NOMO-1 (cell line): Measurements from ENCODE around the gene RPS6KA4.

Source experiments
- DNase-seq, 2 experiments: peaks; one replicate each; lab custom pipeline; 2025; ENCODE audit not compliant: unreplicated experiment in 2 of 2; lab: John Stamatoyannopoulos, UW

Gene RPS6KA4

DNA sequence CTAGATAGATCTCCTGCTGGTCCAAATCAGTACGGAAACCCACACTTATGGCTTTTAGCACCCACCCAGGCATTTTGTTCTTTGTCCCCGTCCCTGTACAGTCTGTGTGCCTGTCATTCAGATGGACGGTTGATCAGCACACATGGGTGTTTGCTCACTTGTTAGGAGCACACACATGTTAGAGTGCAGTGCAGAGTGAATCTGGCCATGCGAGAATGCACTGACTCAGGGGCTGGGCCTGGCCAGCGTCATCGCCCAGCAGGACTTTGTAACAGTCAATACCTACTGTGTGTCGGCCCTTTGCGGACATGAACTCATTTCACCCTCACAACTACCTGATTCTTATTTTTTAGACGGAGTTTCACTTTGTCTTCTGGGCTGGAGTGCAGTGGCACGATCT, 3.4 kb downstream of the RPS6KA4 start:
- DNase-seq: no peak

- DNase-seq: no peak
Measured at GRCh38 chr11:64364435-64364834, 5.5 kb downstream of the RPS6KA4 start.

- DNase-seq: no peak
Measured at GRCh38 chr11:64364911-64365310, 5.9 kb downstream of the RPS6KA4 start.

DNA sequence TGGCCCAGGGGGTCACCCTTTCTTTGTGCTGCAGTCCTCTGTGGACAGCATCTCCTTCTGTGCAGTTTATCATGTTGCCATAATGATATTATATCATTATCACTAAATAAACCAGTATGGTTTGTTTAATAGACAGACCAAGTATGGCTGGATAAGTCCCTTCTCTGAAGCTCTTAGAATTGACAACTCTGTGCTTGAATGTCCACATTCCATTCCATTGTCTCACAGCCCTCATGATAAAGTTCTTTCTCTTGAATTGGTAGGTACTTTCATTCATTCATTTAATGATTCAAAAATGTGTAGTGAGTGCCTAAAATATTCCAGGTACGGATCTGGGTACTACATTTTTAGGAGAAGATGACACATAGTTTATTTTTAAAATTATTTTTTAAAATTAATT, 7.8 kb downstream of the RPS6KA4 start:
- DNase-seq: no peak

DNA sequence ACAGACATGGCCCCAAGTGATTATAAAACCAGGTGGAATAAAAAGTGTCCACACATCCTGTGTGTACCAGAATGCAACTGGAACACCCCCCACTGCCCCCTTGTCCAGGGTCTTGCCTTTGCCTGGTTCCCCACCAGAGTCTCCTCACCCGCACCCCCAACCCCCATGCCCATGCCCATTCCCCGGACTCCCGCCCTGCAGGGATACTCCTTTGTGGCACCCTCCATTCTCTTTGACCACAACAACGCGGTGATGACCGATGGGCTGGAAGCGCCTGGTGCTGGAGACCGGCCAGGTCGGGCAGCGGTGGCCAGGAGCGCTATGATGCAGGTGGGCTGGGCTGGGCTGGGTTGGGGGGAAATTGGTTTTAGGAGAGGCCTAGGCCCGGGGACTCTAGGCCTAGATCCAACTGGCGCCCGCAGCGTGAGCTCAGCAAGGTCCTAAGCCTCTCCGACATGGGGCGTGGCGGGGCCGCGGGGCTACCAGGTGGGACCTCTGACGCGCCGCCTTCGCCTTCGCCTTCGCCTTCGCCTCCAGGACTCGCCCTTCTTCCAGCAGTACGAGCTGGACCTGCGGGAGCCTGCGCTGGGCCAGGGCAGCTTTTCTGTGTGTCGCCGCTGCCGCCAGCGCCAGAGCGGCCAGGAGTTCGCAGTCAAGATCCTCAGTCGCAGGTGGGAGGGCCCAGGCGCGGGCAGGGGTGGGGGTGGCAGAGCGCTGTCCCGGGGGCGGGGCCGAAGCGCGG, 9.1 kb downstream of the RPS6KA4 start:
- no peak for DNase-seq

DNA sequence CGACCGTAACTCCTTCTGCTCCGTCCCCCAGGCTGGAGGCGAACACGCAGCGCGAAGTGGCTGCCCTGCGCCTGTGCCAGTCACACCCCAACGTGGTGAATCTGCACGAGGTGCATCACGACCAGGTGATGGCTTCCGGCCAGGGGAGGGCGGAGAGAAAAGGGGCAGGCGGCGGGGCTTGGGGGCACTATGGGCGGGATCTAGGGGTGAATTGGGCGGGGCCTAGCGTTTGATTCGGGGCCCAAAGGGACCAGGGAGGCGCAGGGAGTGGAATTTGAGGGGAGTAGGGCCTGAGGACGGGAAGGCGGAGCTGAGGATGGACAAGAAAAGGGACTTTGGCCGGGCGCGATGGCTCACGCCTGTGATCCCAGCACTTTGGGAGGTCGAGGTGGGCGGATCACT, 9.7 kb downstream of the RPS6KA4 start:
- DNase-seq: no peak

GRCh38 chr11:64369440-64370421, 10.8 kb downstream of the RPS6KA4 start:
- DNase-seq: no peak

DNA sequence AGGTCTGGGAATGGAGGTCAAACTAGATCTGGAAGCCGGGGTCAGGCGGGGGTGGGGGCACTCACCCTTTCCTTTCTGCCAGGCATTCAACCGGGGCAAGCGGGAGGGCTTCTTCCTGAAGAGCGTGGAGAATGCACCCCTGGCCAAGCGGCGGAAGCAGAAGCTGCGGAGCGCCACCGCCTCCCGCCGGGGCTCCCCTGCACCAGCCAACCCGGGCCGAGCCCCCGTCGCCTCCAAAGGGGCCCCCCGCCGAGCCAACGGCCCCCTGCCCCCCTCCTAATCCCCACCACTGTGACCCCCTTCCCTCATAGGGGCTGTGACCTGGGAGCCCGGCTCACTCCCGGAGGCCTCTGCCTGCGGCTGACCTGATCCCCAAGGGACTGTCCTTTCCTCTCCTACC, 12.2 kb downstream of the RPS6KA4 start:
- no peak for DNase-seq

GRCh38 chr11:64372021-64372420, 13.1 kb downstream of the RPS6KA4 start:
- no peak for DNase-seq

DNA sequence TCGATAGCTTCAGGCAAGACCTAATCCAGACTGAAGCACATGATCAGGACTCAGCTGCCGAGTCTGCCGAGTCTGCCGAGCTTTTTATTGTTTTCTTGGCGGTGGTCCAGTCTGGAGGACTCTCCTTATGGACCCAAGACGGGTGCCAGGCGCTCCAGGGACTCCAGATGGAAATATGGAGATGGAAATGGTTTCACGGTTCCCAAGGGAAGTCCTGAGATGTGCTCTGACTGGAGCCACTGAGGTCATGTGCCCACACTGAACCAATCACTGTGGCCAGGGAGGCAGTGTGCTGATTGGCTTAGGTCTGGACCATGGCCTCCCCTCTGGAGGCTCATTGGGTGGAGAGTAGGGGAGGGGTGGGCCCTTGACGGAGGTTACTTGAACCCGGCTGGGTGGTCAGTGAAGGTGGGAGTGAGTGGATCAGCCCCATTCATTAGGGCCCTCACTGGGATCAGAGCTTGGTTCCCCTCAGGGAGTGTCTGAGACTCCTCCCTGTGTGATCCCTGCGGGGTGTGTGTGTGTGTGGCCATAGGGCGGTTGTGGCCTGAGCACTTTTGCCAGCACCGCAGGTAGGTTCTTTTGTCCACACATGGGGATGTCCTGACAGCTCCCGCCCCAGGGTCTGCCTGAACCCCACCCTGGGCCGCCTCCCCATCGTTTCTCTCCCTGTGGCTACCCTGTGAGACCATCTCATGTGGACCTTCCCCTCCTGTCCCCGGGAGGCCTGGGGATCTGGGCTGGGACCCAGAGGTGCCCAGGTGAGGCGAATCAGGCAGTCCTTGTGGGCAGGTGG, 14.0 kb downstream of the RPS6KA4 start:
- DNase-seq: peak; percentile 54 to 60

DNA sequence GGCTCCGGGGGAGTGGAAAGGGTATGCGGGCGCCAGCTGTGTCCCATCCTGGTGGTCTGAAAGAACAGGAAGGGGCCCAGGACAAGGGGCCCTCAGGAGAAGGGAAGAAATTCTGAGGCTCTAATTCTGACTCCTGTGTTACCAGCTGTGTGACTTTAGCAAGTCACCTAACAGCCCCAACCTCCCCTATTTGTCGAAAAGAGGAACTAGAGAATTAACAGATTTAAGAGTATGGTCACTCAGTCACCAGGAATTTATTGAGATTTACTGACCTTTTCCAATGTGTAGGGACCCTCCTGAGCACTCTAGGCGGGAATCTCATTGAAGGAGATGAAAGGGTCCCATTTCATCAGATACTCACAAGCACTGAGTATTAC, 14.6 kb downstream of the RPS6KA4 start:
- DNase-seq: peak; percentile 57 to 76

DNA sequence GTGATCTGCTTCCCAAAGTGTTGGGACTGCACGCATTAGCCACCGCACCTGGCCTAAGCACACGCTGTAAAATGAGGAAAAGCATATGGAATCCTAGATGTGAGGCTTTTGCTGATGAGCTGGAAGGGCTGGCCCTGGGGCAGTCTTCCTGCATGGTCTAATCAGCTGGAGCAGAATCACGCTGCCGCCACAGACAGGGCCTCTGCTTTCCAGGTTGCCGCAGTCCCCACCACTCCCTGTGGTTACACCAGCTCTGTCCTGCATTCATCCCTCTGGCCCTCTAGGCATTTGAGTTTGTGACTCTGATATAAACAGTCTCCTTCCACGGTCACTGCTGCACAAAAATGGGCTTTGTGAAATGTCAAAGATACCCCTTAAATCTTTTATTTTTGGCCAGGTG, 17.1 kb downstream of the RPS6KA4 start:
- no peak for DNase-seq

DNA sequence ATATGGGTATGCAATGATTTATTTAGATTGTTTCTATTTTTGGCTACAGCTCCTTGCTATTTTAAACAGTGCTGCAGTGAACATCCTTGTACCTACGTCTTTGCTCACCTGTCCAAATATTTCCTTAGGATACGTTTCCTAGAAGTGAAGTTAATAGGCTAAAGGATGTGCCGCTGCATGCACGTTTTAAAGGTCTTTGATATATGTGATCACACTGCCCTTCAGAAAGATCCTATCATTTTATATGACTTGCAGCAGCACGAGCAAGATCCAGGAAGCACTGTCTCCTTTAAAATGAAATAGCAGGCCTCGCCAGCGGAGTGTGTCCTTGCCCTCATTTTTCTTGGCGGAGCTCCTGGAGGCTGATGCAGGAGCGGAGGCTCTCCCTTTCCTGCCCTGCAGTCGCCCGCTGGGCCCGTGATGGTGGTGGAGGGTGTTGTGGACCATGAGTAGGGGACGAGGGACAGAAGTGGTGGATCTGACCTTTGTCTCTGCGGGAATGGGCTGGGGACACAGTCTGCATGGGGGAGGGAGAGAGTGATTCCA, 19.4 kb downstream of the RPS6KA4 start:
- DNase-seq: no peak

DNA sequence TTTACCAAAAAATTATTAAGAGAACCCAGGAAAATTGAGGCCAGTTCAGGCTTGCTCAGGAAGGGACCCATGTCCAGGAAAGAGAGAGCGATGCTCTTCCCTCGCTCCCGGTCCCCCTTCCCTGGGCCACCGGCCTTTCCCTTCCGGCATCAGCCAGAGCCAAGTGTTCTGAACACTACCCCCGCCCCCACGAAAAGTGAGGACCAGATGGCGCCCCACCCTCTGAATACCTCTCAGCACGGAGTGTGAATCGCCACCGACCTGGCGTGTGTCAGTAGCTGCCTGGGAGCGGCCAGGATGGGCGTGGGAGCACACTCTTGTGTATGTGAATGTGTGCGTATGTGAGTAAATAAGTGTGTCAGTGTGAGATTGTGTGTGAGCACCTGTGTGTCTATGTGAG, 20.2 kb downstream of the RPS6KA4 start:
- DNase-seq: no peak

DNA sequence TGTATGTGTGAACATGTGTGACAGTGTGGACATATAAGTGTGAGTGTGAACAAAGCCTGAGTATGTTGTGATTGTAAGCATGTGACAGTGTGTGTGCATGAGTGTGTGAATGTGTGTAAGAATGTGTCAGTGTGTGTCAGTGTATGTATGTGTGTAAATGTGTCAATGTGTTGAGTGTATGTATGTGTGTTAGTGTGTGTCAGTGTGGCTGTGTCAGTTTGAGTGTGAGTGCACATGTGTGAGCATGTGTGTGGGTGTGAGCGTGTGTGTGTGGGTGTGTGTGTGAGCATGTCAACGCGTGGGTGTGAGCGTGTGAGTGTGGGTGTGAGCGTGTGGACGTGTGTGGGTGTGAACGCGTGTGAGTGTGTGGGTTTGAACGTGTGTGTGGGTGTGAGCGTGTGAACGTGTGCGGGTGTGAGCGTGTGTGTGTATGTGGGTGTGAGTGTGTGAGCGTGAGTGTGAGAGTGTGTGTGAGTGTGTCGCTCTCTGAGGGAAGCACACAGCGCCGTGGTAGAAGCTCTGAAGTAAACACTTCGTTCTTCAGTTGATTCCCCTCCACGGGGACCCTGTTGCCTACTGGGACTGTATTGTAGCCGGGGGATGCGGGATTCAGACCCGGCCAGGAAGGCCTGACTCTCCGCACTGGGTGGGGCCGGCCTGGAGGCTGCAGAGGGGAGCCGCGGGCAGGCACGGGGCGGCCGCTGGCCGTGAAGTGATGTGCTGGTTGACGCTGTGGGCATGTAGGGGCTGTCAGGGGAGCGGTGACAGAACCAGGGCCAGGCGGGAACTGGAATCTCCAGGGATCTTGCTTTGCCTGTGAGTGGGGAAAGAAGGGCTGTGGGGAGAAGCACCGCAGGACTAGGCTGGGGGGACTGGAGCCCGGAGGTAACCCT, 21.1 kb downstream of the RPS6KA4 start:
- DNase-seq: no peak

- no peak for DNase-seq
Measured at GRCh38 chr11:64381350-64381749, 22.4 kb downstream of the RPS6KA4 start.

- no peak for DNase-seq
Measured at GRCh38 chr11:64382047-64382446, 23.1 kb downstream of the RPS6KA4 start.

DNA sequence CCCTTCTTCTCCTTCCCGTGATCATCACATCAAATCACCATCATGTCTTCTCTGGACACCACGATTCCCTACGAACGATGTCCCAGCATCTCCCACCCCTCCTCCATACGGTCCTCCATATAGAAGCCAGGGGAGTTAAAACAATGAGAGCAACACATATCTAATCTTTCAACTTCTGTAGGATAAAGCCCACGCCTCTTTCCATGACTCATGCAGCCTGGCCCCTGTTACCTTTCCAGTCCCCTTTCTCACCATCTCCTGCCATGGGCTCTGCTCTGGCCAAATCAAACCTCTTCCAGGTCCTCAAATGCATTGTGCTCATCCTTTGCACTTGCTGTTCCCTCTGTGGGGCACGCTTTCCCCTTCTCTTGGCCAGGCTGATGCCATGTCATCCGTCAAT, 23.6 kb downstream of the RPS6KA4 start:
- no peak for DNase-seq

- DNase-seq: no peak
Measured at GRCh38 chr11:64383580-64383979, 24.6 kb downstream of the RPS6KA4 start.
